Uterus (tissue), 4 donors: ENCODE results near the gene ATG2A. TPM values are rescaled to one million over a fixed set of nuclear protein-coding genes. Genes with fewer than 3 reads are reported as not detected.

Experiments used
- DNase-seq, 2 donors: peaks; one replicate each; pipeline ENCODE4 v3.0.0-alpha.2; 2019 to 2020
- H3K27ac ChIP-seq, 2 donors: fragments of 200-600 bp; sonication (generic); 1 replicate in 1 of 2; 2 replicates in 1 of 2; pipeline ENCODE4 v1.5.1; 2016 to 2018
- H3K27me3 ChIP-seq, 2 donors: fragments of 200-600 bp; sonication (generic); one replicate each; pipeline ENCODE4 v1.5.1; 2018 to 2019; ENCODE audit warnings: control low read depth in 1 of 2
- H3K36me3 ChIP-seq, 2 donors: fragments of 200-600 bp; sonication (generic); one replicate each; pipeline ENCODE4 v1.5.1; 2019; ENCODE audit warnings: control low read depth in 1 of 2
- H3K4me1 ChIP-seq, 2 donors: fragments of 200-600 bp; sonication (generic); one replicate each; pipeline ENCODE4 v1.5.1; 2018 to 2019; ENCODE audit warnings: control low read depth in 1 of 2
- H3K4me3 ChIP-seq, 2 donors: fragments of 200-600 bp; sonication (generic); 1 replicate in 1 of 2; 2 replicates in 1 of 2; pipeline ENCODE4 v1.5.1; 2018 to 2019; ENCODE audit warnings: mild to moderate bottlenecking in 1 of 2
- H3K9me3 ChIP-seq, 2 donors: fragments of 200-600 bp; sonication (generic); one replicate each; pipeline ENCODE4 v1.5.1; 2019; ENCODE audit warnings: control low read depth in 1 of 2
- POLR2A ChIP-seq, 2 donors: fragments of 450-650 bp; IDR thresholded peaks; one replicate each; pipeline ENCODE4 v1.6.1; 2016; ENCODE audit warnings: antibody characterized with exemption in 2 of 2, mild to moderate bottlenecking in 1 of 2, moderate library complexity in 1 of 2
- intact Hi-C: fragments of 100-400 bp; cut with DNase I; formaldehyde crosslinking; loops from one replicate; pipeline ENCODE4 v1.15.1; 2023; ENCODE audit warnings: low total_unique reads
- total RNA-seq, 4 donors: library from RNA; depleted of rRNA in 3 of 4; stranded (reverse); fragments of >200 nt in 3 of 4; gene quantifications; one replicate each; pipeline versions ENCODE4 v1.1.0 to v1.2.4, GENCODE V29; 2014 to 2023
- TF ChIP-seq, protein P1 (sequence below), 4 experiments: fragments of 200-600 bp in 2 of 4; fragments of 450-650 bp in 2 of 4; sonication (generic) in 2 of 4; IDR thresholded peaks; one replicate each; pipeline ENCODE4 v1.5.1; 2016 to 2019; ENCODE audit warnings: antibody characterized with exemption in 4 of 4, mild to moderate bottlenecking in 2 of 4, moderate library complexity in 1 of 4
- donor health status: DM: yes; HTN: yes; CAD: no.

ATG2A gene
- total RNA-seq, 4 donors from 2014 or later: 6.8 to 39.6 (median 18.4) TPM

DNA sequence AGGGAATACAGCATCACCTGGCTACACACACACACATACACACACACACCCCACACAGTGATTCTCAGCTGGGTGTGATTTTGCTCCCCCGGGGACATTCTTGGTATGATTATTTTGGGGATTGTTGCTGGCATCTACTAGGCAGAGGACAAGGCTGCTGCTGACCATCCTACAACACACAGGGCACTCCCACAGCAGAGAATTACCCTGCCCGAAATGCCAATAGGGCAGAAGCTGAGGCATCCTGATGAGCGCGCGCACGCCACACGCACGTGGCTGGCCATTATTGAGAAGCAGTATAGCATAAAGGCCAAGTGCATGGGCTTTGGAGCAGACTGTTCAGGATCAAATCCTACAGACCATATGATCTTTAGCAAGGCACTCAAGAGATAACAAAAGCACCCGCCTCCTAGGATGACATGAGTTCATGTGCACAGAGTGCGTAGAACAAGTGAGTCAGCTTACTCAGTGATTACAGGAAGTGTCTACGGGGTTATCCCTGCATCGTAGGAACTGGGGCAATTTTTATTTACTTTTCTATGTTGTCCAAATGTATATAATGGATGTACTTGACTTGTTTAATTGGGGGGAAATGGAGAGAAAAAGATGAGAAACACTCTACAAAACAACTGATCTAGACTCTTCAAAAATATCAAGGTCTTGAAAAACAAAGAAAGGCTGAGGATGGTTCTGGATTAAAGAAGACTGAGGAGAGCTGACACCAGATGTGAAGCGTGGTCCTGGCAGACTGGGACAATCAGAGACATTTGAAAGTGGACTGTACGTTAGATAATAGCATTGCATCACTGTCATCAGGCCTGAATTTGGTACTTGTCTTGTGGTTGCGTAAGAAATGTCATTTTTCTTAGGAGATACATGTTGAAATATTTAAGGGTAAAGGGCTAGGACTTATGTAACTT is 31.4 kb downstream of the ATG2A start:
- Histone ChIP-seq H3K9me3 (no peaks in the 10 kb centered on the region), H3K36me3 (no peaks in the 10 kb centered on the region), H3K27me3 (no peaks in the 10 kb centered on the region), H3K4me1 (peaks cover 0 to 5% of the 10 kb centered on the region in 2 donors), H3K27ac (no peak overlapping the region), H3K4me3 (no peak overlapping the region)
- intact Hi-C loops: no loop called here
- no peak for DNase-seq
- no peak for TF ChIP-seq POLR2A (IDR thresholded peaks at IDR 0.05)
- TF ChIP-seq, protein P1, sequence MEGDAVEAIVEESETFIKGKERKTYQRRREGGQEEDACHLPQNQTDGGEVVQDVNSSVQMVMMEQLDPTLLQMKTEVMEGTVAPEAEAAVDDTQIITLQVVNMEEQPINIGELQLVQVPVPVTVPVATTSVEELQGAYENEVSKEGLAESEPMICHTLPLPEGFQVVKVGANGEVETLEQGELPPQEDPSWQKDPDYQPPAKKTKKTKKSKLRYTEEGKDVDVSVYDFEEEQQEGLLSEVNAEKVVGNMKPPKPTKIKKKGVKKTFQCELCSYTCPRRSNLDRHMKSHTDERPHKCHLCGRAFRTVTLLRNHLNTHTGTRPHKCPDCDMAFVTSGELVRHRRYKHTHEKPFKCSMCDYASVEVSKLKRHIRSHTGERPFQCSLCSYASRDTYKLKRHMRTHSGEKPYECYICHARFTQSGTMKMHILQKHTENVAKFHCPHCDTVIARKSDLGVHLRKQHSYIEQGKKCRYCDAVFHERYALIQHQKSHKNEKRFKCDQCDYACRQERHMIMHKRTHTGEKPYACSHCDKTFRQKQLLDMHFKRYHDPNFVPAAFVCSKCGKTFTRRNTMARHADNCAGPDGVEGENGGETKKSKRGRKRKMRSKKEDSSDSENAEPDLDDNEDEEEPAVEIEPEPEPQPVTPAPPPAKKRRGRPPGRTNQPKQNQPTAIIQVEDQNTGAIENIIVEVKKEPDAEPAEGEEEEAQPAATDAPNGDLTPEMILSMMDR (IDR thresholded peaks at IDR 0.05): no peak

DNA sequence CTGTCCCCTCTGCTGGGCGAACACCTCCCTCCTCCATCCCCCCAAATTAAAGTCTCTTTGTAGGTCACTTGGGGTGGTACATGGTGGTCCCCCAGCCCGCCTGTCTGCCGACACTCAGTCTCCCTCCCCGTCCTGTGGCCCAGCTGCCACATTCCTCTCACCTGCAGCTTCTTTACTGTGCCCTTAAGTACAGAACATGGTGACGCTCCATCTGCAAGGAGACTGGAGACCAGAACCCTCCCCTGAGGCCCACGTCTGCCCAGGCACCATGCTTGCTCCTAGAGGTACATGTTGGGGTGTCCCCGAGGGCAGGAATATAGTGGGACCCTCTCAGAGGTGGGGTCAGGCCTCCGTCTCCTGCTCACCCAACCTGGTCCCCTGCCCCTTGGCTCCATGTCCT is 33.0 kb downstream of the ATG2A start:
- H3K4me1 ChIP-seq: peaks cover 0 to 5% of the 10 kb centered on the region in 2 donors
- no peaks in the 10 kb centered on the region for H3K27me3 ChIP-seq
- TF ChIP-seq POLR2A (IDR thresholded peaks at IDR 0.05): no peak
- TF ChIP-seq, protein P1 (IDR thresholded peaks at IDR 0.05): no peak
- intact Hi-C loops: no loop called here
- no peak for DNase-seq
- no peak overlapping the region for H3K4me3 ChIP-seq
- H3K36me3 ChIP-seq: no peaks in the 10 kb centered on the region
- peak overlapping the region in 1 of 2 donors; percentile 81 for H3K27ac ChIP-seq
- no peaks in the 10 kb centered on the region for H3K9me3 ChIP-seq

DNA sequence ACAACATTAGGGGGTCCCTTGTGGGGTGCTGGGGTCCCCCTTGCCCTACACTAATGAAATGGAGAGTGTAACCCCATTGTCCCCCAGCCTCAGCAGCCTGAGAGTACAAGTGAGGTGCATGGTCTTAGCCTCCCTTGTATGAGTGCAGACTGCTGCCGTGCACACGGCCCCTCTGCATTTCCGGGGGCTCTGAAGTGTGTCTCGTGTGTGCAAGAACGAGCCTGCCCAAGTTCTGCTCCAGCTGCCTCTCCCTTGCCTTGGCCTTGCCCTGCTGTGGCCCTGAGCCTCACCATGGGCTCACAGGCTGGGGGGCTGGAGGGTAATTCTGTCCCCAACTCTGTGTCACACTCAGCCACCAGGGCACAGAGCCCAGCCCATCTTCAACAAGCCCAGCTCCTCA is 33.4 kb downstream of the ATG2A start:
- H3K4me3 ChIP-seq: no peak overlapping the region
- intact Hi-C loops: no loop called here
- no peaks in the 10 kb centered on the region for H3K27me3 ChIP-seq
- no peak for DNase-seq
- peak overlapping the region in 1 of 2 donors; percentile 81 for H3K27ac ChIP-seq
- no peaks in the 10 kb centered on the region for H3K9me3 ChIP-seq
- peaks cover 0 to 5% of the 10 kb centered on the region in 2 donors for H3K4me1 ChIP-seq
- TF ChIP-seq, protein P1 (IDR thresholded peaks at IDR 0.05): no peak
- no peak for TF ChIP-seq POLR2A (IDR thresholded peaks at IDR 0.05)
- no peaks in the 10 kb centered on the region for H3K36me3 ChIP-seq

DNA sequence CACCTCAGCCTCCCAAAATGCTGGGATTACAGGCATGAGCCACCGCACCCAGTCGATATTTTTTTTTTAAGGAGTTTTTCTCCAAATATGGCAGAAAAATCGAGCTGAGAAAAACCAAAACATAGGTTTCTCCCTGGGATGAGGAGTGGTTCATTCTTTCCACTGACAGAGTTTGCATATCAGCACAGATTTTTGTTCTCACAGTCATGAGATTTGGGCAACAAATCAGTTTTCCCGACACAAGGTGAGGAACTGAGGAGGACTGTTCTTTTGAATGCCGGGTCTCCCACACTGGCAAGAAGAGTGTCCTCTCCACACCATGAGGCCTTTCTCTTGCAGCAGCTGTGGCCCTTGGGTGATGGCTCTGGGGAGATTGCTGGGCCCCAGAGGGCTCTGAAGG is 34.8 kb downstream of the ATG2A start:
- Histone ChIP-seq H3K27me3 (no peaks in the 10 kb centered on the region), H3K4me3 (no peak overlapping the region), H3K9me3 (no peaks in the 10 kb centered on the region), H3K27ac (peak overlapping the region; percentile 64 to 81), H3K36me3 (no peaks in the 10 kb centered on the region), H3K4me1 (no peaks in the 10 kb centered on the region)
- TF ChIP-seq, protein P1 (IDR thresholded peaks at IDR 0.05): no peak
- no peak for TF ChIP-seq POLR2A (IDR thresholded peaks at IDR 0.05)
- intact Hi-C loops: no loop called here
- DNase-seq: no peak

DNA sequence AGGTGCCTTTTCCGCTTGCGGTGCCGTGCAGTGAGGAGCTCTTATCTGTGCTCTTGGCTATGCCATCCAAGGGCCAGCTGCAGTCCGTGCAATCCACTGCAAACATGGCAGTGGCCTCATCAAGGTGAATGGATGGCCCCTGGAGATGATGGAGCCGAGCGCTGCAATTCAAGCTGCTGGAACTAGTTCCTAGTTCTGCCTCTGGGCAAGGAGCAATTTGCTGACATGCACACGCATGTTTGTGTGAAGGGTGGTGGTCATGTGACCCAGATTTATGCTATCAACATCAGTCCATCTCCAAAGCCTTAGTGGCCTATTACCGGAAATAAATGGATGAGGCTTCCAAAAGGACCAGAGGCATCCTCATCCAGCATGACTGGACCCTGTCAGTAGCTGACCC is 35.5 kb downstream of the ATG2A start:
- no peaks in the 10 kb centered on the region for H3K27me3 ChIP-seq
- no peak overlapping the region for H3K4me3 ChIP-seq
- intact Hi-C loops: no loop called here
- H3K4me1 ChIP-seq: no peaks in the 10 kb centered on the region
- H3K9me3 ChIP-seq: no peaks in the 10 kb centered on the region
- TF ChIP-seq, protein P1 (IDR thresholded peaks at IDR 0.05): no peak
- TF ChIP-seq POLR2A (IDR thresholded peaks at IDR 0.05): no peak
- DNase-seq: no peak
- H3K27ac ChIP-seq: peak overlapping the region; percentile 64 to 81
- H3K36me3 ChIP-seq: no peaks in the 10 kb centered on the region
